Measurements from ENCODE around the gene HJV. TPM values are rescaled to one million over a fixed set of nuclear protein-coding genes. Genes with fewer than 3 reads are reported as not detected.

The HJV gene
- total and polyA plus RNA-seq, 2 experiments from 2014 or later = not detected

- DNase-seq (ENCODE audit: low read depth in 1 of 2, low spot score in 1 of 2) = no peak
- Histone ChIP-seq H3K9me3 (ENCODE audit: low read depth) (no peaks in the 10 kb centered on the region), H3K4me1 (ENCODE audit: low read depth) (peaks cover 22% of the 10 kb centered on the region), H3K36me3 (no peaks in the 10 kb centered on the region), H3K27me3 (no peaks in the 10 kb centered on the region), H3K4me3 (no peak overlapping the region), H3K27ac (no peak overlapping the region)
- TF ChIP-seq, protein P1, sequence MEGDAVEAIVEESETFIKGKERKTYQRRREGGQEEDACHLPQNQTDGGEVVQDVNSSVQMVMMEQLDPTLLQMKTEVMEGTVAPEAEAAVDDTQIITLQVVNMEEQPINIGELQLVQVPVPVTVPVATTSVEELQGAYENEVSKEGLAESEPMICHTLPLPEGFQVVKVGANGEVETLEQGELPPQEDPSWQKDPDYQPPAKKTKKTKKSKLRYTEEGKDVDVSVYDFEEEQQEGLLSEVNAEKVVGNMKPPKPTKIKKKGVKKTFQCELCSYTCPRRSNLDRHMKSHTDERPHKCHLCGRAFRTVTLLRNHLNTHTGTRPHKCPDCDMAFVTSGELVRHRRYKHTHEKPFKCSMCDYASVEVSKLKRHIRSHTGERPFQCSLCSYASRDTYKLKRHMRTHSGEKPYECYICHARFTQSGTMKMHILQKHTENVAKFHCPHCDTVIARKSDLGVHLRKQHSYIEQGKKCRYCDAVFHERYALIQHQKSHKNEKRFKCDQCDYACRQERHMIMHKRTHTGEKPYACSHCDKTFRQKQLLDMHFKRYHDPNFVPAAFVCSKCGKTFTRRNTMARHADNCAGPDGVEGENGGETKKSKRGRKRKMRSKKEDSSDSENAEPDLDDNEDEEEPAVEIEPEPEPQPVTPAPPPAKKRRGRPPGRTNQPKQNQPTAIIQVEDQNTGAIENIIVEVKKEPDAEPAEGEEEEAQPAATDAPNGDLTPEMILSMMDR (IDR thresholded peaks at IDR 0.05; ENCODE audit: low read depth, low read length) = no peak
These were observed 46.3 kb downstream of the HJV start for GRCh38 chr1:145975216-145975615.

DNA sequence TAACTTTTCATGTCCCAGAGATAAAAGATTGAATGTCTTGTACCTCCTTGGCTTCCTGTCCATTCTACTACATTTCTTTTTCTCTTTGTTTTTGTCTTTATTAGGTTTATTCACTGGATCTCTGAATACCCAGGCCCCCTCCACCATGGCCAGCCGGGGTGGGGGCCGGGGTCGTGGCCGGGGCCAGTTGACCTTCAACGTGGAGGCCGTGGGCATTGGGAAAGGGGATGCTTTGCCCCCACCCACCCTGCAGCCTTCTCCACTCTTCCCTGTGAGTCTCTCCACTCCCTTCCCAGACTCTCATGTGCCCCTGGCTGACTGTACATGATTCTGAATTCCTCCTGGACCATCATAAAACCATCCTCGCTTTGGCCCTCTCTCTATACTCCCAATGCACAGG is 46.8 kb downstream of the HJV start:
- no peak overlapping the region for H3K27ac ChIP-seq

DNA sequence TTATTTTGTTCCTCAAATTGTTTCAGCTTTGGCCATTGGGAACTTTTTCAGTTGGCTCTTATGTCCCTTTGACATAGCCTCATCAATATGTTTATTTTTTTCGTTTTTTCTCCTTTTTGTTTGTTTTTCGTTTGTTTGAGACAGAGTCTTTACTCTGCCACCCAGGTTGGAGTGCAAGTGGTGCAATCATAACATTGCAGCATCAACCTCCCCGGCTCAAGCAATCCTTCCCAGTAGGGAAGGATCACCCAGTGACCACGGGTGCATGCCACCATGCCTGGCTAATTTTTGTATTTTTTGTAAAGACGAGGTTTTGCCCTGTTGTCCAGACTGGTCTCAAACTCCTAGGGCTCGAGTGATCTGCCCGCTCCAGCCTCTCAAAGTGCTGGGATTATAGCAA is 49.0 kb downstream of the HJV start:
- TF ChIP-seq, protein P1 (IDR thresholded peaks at IDR 0.05; ENCODE audit: low read depth, low read length) = no peak

More for the DNA sequence above, 46.8 kb downstream of the HJV start:
- no peaks in the 10 kb centered on the region for H3K36me3 ChIP-seq
- H3K4me3 ChIP-seq = no peak overlapping the region
- H3K27me3 ChIP-seq = no peaks in the 10 kb centered on the region
- DNase-seq (ENCODE audit: low read depth in 1 of 2, low spot score in 1 of 2) = no peak
- TF ChIP-seq, protein P1 (IDR thresholded peaks at IDR 0.05; ENCODE audit: low read depth, low read length) = no peak
- no peaks in the 10 kb centered on the region for H3K9me3 ChIP-seq (ENCODE audit: low read depth)
- H3K4me1 ChIP-seq (ENCODE audit: low read depth) = peaks cover 17% of the 10 kb centered on the region

More for the DNA sequence above, 49.0 kb downstream of the HJV start:
- H3K4me3 ChIP-seq = no peak overlapping the region
- DNase-seq (ENCODE audit: low read depth in 1 of 2, low spot score in 1 of 2) = no peak
- no peaks in the 10 kb centered on the region for H3K36me3 ChIP-seq
- no peaks in the 10 kb centered on the region for H3K4me1 ChIP-seq (ENCODE audit: low read depth)
- H3K9me3 ChIP-seq (ENCODE audit: low read depth) = no peaks in the 10 kb centered on the region
- no peaks in the 10 kb centered on the region for H3K27me3 ChIP-seq
- no peak overlapping the region for H3K27ac ChIP-seq

Other genes with a start within 250 kb of the HJV start
- 15.7 and 18.8 TPM in 2 replicates for gene RNF115, start 197.6 kb downstream of the HJV start, total RNA-seq
- 12.9 and 14.5 TPM in 2 replicates for gene RNF115, start 197.6 kb downstream of the HJV start, polyA plus RNA-seq
- 31.4 and 34.9 TPM in 2 replicates for gene POLR3C, start 197.5 kb downstream of the HJV start, total RNA-seq
- 33.2 and 44.6 TPM in 2 replicates for gene POLR3C, start 197.5 kb downstream of the HJV start, polyA plus RNA-seq
- gene NUDT17, start 176.1 kb downstream of the HJV start, total RNA-seq = 19.7 and 23.1 TPM in 2 replicates
- gene NUDT17, start 176.1 kb downstream of the HJV start, polyA plus RNA-seq = 15.7 and 17.0 TPM in 2 replicates
- 22.2 and 23.7 TPM in 2 replicates for gene PIAS3, start 162.7 kb downstream of the HJV start, total RNA-seq
- 40.5 and 61.5 TPM in 2 replicates for gene PIAS3, start 162.7 kb downstream of the HJV start, polyA plus RNA-seq
- 0.11 TPM in 1 of 2 replicates, not detected in the other for gene ANKRD35, start 135.9 kb downstream of the HJV start, total RNA-seq
- gene ANKRD35, start 135.9 kb downstream of the HJV start, polyA plus RNA-seq = 0.64 and 0.77 TPM in 2 replicates
- gene ITGA10, start 111.7 kb downstream of the HJV start, total RNA-seq = 1.9 and 3.0 TPM in 2 replicates
- 5.6 and 6.1 TPM in 2 replicates for gene ITGA10, start 111.7 kb downstream of the HJV start, polyA plus RNA-seq
- 28.2 and 28.4 TPM in 2 replicates for gene PEX11B, start 103.0 kb downstream of the HJV start, total RNA-seq
- 42.3 and 50.1 TPM in 2 replicates for gene PEX11B, start 103.0 kb downstream of the HJV start, polyA plus RNA-seq
- 282 and 329 TPM in 2 replicates for gene RBM8A, start 94.3 kb downstream of the HJV start, total RNA-seq
- gene RBM8A, start 94.3 kb downstream of the HJV start, polyA plus RNA-seq = 272 and 289 TPM in 2 replicates
- gene LIX1L, start 63.7 kb downstream of the HJV start, total RNA-seq = 33.4 and 39.2 TPM in 2 replicates
- 46.4 and 59.0 TPM in 2 replicates for gene LIX1L, start 63.7 kb downstream of the HJV start, polyA plus RNA-seq
- 4.3 and 5.7 TPM in 2 replicates for gene ANKRD34A, start 57.2 kb downstream of the HJV start, total RNA-seq
- 2.7 and 5.4 TPM in 2 replicates for gene ANKRD34A, start 57.2 kb downstream of the HJV start, polyA plus RNA-seq
- 20.6 and 43.4 TPM in 2 replicates for gene POLR3GL, start 57.0 kb downstream of the HJV start, total RNA-seq
- 65.1 and 88.2 TPM in 2 replicates for gene POLR3GL, start 57.0 kb downstream of the HJV start, polyA plus RNA-seq
- 190 and 260 TPM in 2 replicates for gene TXNIP, start 25.2 kb downstream of the HJV start, total RNA-seq
- 172 and 303 TPM in 2 replicates for gene TXNIP, start 25.2 kb downstream of the HJV start, polyA plus RNA-seq
- 1.1 and 1.2 TPM in 2 replicates for gene NBPF10, start 123.1 kb upstream of the HJV start, total RNA-seq
- 0.86 and 0.87 TPM in 2 replicates for gene NBPF10, start 123.1 kb upstream of the HJV start, polyA plus RNA-seq
- 20.4 and 28.7 TPM in 2 replicates for gene NOTCH2NLA, start 207.3 kb upstream of the HJV start, total RNA-seq
- 20.5 and 27.1 TPM in 2 replicates for gene NOTCH2NLA, start 207.3 kb upstream of the HJV start, polyA plus RNA-seq

All from cardiac muscle cell (in vitro differentiated cells and primary cell).